ENCODE data around the gene CPS1.

DNA sequence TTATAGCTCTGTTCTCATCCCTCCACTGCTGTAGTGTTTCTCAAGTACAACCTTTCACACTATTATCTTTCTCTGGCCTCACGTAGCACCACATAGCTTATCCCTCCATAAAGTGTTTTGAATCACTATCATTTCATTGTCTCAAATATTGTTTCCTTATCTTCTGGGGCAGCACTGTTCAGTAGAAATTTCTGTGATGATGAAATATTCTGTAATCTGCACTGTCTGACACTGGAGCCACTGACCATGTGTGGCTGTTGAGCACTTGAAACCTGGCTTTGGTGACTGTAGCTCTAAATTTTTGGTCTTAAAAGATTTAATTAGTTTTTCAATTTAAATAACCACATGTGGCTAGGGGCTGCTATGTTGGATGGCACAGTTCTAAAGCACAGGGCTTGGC lies 78.9 kb downstream of the CPS1 start:
- TF ChIP-seq CEBPB (IDR thresholded peaks at IDR 0.05) (no peak), NFIC (IDR thresholded peaks at IDR 0.05) (no peak), TAF1 (IDR thresholded peaks at IDR 0.05; ENCODE audit: low read depth) (no peak), RAD21 (IDR thresholded peaks at IDR 0.05; ENCODE audit: low read depth) (no peak), YY1 (IDR thresholded peaks at IDR 0.05; ENCODE audit: low read depth) (no peak), TEAD4 (IDR thresholded peaks at IDR 0.05) (no peak), EP300 (IDR thresholded peaks at IDR 0.05; ENCODE audit: borderline replicate concordance) (no peak), ZBTB7A (IDR thresholded peaks at IDR 0.05; ENCODE audit: low read depth) (no peak), FOXM1 (IDR thresholded peaks at IDR 0.05; ENCODE audit: borderline replicate concordance, low read depth) (no peak)
- TF ChIP-seq, protein P1, sequence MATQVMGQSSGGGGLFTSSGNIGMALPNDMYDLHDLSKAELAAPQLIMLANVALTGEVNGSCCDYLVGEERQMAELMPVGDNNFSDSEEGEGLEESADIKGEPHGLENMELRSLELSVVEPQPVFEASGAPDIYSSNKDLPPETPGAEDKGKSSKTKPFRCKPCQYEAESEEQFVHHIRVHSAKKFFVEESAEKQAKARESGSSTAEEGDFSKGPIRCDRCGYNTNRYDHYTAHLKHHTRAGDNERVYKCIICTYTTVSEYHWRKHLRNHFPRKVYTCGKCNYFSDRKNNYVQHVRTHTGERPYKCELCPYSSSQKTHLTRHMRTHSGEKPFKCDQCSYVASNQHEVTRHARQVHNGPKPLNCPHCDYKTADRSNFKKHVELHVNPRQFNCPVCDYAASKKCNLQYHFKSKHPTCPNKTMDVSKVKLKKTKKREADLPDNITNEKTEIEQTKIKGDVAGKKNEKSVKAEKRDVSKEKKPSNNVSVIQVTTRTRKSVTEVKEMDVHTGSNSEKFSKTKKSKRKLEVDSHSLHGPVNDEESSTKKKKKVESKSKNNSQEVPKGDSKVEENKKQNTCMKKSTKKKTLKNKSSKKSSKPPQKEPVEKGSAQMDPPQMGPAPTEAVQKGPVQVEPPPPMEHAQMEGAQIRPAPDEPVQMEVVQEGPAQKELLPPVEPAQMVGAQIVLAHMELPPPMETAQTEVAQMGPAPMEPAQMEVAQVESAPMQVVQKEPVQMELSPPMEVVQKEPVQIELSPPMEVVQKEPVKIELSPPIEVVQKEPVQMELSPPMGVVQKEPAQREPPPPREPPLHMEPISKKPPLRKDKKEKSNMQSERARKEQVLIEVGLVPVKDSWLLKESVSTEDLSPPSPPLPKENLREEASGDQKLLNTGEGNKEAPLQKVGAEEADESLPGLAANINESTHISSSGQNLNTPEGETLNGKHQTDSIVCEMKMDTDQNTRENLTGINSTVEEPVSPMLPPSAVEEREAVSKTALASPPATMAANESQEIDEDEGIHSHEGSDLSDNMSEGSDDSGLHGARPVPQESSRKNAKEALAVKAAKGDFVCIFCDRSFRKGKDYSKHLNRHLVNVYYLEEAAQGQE (IDR thresholded peaks at IDR 0.05; ENCODE audit: low read depth) = no peak
